B cell (primary cell): Measurements from ENCODE around the gene SPOCK1. TPM values are rescaled to one million over a fixed set of nuclear protein-coding genes. Genes with fewer than 3 reads are reported as not detected.

Experiments
- ATAC-seq: fragments of 200-7000 bp; cut with Tn5 transposase; one replicate; pipeline ENCODE4 v1.10.0; 2021; ENCODE audit warnings: low read depth, mild to moderate bottlenecking, moderate number of reproducible peaks, moderate library complexity
- CTCF ChIA-PET: fragments of 350-600 bp; sonication (Branson Sonifier 250); formaldehyde crosslinking; loops from one replicate; lab custom pipeline; 2021; ENCODE audit warnings: antibody characterized with exemption, inconsistent platforms; lab: Charles Lee
- POLR2A ChIA-PET: fragments of 350-600 bp; sonication (Branson Sonifier 250); formaldehyde crosslinking; loops from one replicate; lab custom pipeline; 2021; ENCODE audit warnings: antibody characterized with exemption; lab: Charles Lee
- DNase-seq: peaks from one replicate; pipeline ENCODE4 v3.0.0; 2013
- H2AFZ ChIP-seq: 2 replicates; pipeline ENCODE4 v1.6.1; 2012; ENCODE audit warnings: mild to moderate bottlenecking, low read depth, low read length; ENCODE audit not compliant: insufficient read depth, poor library complexity, severe bottlenecking
- H3K27ac ChIP-seq, 2 donors: 1 replicate in 1 of 2; 2 replicates in 1 of 2; pipeline ENCODE4 v1.5.1; 2012 to 2013; ENCODE audit warnings: low read length in 2 of 2, mild to moderate bottlenecking in 2 of 2, moderate library complexity in 1 of 2
- H3K27me3 ChIP-seq, 4 experiments: fragments of 200-600 bp in 1 of 4; sonication (generic) in 1 of 4; replicated peaks in 1 of 4; 1 replicate in 2 of 4; 2 replicates in 2 of 4; pipeline versions ENCODE4 v1.6.1 to v1.7.0; 2013 to 2016; ENCODE audit warnings: low read length in 3 of 4, mild to moderate bottlenecking in 2 of 4, mixed read lengths in 1 of 4, moderate library complexity in 1 of 4; ENCODE audit not compliant: insufficient read depth in 4 of 4, control insufficient read depth in 3 of 4; ENCODE audit errors: control extremely low read depth in 1 of 4
- H3K36me3 ChIP-seq, 2 experiments: replicated peaks in 1 of 2; 1 replicate in 1 of 2; 2 replicates in 1 of 2; pipeline versions ENCODE4 v1.6.1 to v1.7.1; 2013; ENCODE audit warnings: low read length in 1 of 2; ENCODE audit not compliant: insufficient read depth in 2 of 2, control insufficient read depth in 1 of 2; ENCODE audit errors: control extremely low read depth in 1 of 2, extremely low read depth in 1 of 2
- H3K4me1 ChIP-seq, 2 donors: fragments of 200-600 bp in 1 of 2; sonication (generic) in 1 of 2; 1 replicate in 1 of 2; 2 replicates in 1 of 2; pipeline versions ENCODE4 v1.5.1 to v1.6.1; 2013 to 2017; ENCODE audit warnings: low read length in 2 of 2; ENCODE audit not compliant: control insufficient read depth in 2 of 2, insufficient read depth in 2 of 2
- H3K4me2 ChIP-seq: replicated peaks from 2 replicates; pipeline ENCODE3; 2012; ENCODE audit warnings: mild to moderate bottlenecking, low read depth, low read length; ENCODE audit not compliant: poor library complexity, severe bottlenecking
- H3K4me3 ChIP-seq, 5 experiments: fragments of 200-600 bp in 1 of 5; sonication (generic) in 1 of 5; 1 replicate in 3 of 5; 2 replicates in 2 of 5; pipeline versions ENCODE4 v1.5.1 to v1.7.0; 2011 to 2016; ENCODE audit warnings: low read length in 4 of 5, mild to moderate bottlenecking in 4 of 5, low read depth in 2 of 5, control low read depth in 1 of 5, moderate library complexity in 1 of 5; ENCODE audit not compliant: insufficient read depth in 1 of 5; ENCODE audit errors: control extremely low read depth in 1 of 5, extremely low read depth in 1 of 5
- H3K79me2 ChIP-seq: fragments of 200-600 bp; sonication (generic); one replicate; pipeline ENCODE4 v1.6.0; 2016; ENCODE audit warnings: low read length; ENCODE audit not compliant: control insufficient read depth, insufficient read depth
- H3K9ac ChIP-seq: fragments of 200-600 bp; sonication (generic); 2 replicates; pipeline ENCODE4 v1.6.1; 2017; ENCODE audit warnings: mild to moderate bottlenecking, low read length, moderate library complexity
- H3K9me3 ChIP-seq, 3 donors: one replicate each; pipeline versions ENCODE4 v1.6.1 to v1.7.1; 2013; ENCODE audit warnings: low read length in 2 of 3; ENCODE audit not compliant: control insufficient read depth in 2 of 3, insufficient read depth in 1 of 3; ENCODE audit errors: control extremely low read depth in 1 of 3
- H4K20me1 ChIP-seq: 2 replicates; pipeline ENCODE4 v1.6.0; 2012; ENCODE audit warnings: mild to moderate bottlenecking, low read length; ENCODE audit not compliant: insufficient read depth, control insufficient read depth, poor library complexity, severe bottlenecking
- H3K27ac Mint-ChIP-seq: one replicate; pipeline ENCODE4 v1.8.0; 2021; ENCODE audit warnings: mixed read lengths
- H3K27me3 Mint-ChIP-seq: one replicate; pipeline ENCODE4 v1.8.0; 2021; ENCODE audit warnings: mixed read lengths
- H3K4me1 Mint-ChIP-seq: one replicate; pipeline ENCODE4 v1.8.0; 2021; ENCODE audit warnings: mixed read lengths
- H3K4me3 Mint-ChIP-seq: one replicate; pipeline ENCODE4 v1.8.0; 2021; ENCODE audit warnings: mixed read lengths
- H3K9me3 Mint-ChIP-seq: one replicate; pipeline ENCODE4 v1.8.0; 2022; ENCODE audit warnings: mixed read lengths; ENCODE audit not compliant: insufficient read depth
- EZH2 ChIP-seq: IDR thresholded peaks from 2 replicates; pipeline ENCODE4 v1.6.1; 2012; ENCODE audit warnings: borderline replicate concordance, low read depth, mild to moderate bottlenecking, moderate library complexity, low read length; ENCODE audit not compliant: insufficient read depth, poor library complexity, severe bottlenecking
- WGBS: methylation state at CpG from one replicate; pipeline ENCODE4 v1.1.5; 2013; ENCODE audit warnings: missing lambda C conversion rate; ENCODE audit not compliant: insufficient coverage; 5-methylcytosine and 5-hydroxymethylcytosine counted together
- intact Hi-C: fragments of 100-400 bp; cut with micrococcal nuclease; formaldehyde crosslinking; loops from one replicate; pipeline ENCODE4 v1.10.0; 2022
- polyA plus RNA-seq: library from polyadenylated mRNA; depleted of rRNA; stranded (reverse); fragments of >200 nt; gene quantifications from 2 replicates; pipeline ENCODE4 v1.2.3, GENCODE V29; 2012
- total RNA-seq, 2 donors: library from RNA; stranded (reverse); fragments of 120-200 nt in 1 of 2; gene quantifications; 1 replicate in 1 of 2; 2 replicates in 1 of 2; pipeline versions ENCODE4 v1.2.3 to v1.2.4, GENCODE V29; 2013 to 2022
- TF ChIP-seq, protein P1 (sequence below): fragments of 200-600 bp; IDR thresholded peaks from one replicate; pipeline ENCODE4 v1.8.0; 2022; ENCODE audit warnings: antibody characterized with exemption, mild to moderate bottlenecking

Gene SPOCK1
- total and polyA plus RNA-seq, 2 donors (not counting 1 experiment from before 2014, with no cell fraction given) = not detected

DNA sequence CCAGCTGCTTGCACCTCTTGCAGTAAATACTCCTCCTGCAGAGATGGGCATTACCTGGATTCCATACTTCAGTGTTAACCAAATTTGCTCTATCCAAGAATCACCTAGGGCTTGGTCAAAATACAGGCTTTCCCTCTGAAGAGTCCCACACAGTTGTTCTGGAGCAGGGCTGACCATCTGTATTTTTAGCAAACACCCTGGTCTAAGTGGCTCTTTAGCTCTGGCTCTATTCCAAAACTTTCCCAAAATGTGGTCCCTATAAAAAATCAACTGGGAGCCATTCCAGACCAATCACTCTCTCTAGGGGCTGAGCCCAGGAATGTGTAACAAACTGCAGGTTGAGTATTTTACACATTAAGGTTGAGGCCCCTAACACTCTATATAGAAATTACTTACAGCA, 153.7 kb downstream of the SPOCK1 start:
- no peaks in the 10 kb centered on the region for H3K27me3 Mint-ChIP-seq
- ATAC-seq (no peak), DNase-seq (no peak)
- H3K4me2 ChIP-seq = no peak overlapping the region
- H2AFZ ChIP-seq = no peak overlapping the region
- H3K27ac ChIP-seq = no peak overlapping the region
- H3K9me3 ChIP-seq = no peaks in the 10 kb centered on the region
- ChIA-PET POLR2A (no interaction called here), CTCF (interaction anchor here (1.3 kb wide), 1 partner anchor 24 kb away, joined by 4 read pairs; no protein-coding TSS in a partner anchor)
- no peaks in the 10 kb centered on the region for H3K79me2 ChIP-seq
- H3K27ac Mint-ChIP-seq = no peak overlapping the region
- H4K20me1 ChIP-seq = no peaks in the 10 kb centered on the region
- intact Hi-C loops = no loop called here
- H3K27me3 ChIP-seq = no peaks in the 10 kb centered on the region
- TF ChIP-seq, protein P1, sequence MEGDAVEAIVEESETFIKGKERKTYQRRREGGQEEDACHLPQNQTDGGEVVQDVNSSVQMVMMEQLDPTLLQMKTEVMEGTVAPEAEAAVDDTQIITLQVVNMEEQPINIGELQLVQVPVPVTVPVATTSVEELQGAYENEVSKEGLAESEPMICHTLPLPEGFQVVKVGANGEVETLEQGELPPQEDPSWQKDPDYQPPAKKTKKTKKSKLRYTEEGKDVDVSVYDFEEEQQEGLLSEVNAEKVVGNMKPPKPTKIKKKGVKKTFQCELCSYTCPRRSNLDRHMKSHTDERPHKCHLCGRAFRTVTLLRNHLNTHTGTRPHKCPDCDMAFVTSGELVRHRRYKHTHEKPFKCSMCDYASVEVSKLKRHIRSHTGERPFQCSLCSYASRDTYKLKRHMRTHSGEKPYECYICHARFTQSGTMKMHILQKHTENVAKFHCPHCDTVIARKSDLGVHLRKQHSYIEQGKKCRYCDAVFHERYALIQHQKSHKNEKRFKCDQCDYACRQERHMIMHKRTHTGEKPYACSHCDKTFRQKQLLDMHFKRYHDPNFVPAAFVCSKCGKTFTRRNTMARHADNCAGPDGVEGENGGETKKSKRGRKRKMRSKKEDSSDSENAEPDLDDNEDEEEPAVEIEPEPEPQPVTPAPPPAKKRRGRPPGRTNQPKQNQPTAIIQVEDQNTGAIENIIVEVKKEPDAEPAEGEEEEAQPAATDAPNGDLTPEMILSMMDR = no peak
- no peak for TF ChIP-seq EZH2
- H3K4me3 Mint-ChIP-seq = no peak overlapping the region
- H3K36me3 ChIP-seq = no peaks in the 10 kb centered on the region
- H3K4me1 Mint-ChIP-seq = no peaks in the 10 kb centered on the region
- H3K4me1 ChIP-seq = no peaks in the 10 kb centered on the region
- no peaks in the 10 kb centered on the region for H3K9me3 Mint-ChIP-seq
- H3K9ac ChIP-seq = no peak overlapping the region
- no peak overlapping the region for H3K4me3 ChIP-seq

DNA sequence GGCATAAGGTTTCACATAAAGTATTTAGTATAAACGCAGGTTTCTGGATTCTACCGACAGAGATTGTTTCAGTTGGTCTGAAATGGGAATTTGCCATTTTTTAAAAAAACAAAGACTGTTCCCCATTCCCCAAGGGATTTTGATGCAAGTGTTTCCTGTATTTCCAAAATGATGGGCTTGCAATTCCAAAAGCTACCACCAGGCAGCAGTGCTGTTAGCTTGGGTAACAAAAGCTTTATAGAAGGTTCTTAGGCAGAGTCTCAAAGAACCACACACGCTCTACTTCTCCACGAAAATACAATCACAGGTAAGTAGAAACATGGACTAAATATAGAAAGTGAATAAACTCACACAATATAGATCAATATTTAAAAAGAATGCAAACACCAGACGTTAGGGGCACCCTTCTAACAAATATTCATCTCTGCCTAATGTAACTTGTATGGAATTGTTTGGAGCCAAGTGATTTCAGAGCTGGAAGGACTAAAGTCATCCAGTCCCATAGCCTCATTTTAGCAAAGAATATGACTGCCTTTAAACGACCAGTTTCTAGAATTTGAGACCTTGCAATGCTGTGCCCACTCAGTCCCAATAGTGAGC, 154.3 kb downstream of the SPOCK1 start:
- Histone ChIP-seq H2AFZ (no peak overlapping the region), H3K79me2 (no peaks in the 10 kb centered on the region), H3K4me3 (no peak overlapping the region), H4K20me1 (no peaks in the 10 kb centered on the region), H3K36me3 (no peaks in the 10 kb centered on the region), H3K27me3 (no peaks in the 10 kb centered on the region), H3K4me1 (no peaks in the 10 kb centered on the region), H3K27ac (no peak overlapping the region), H3K9me3 (no peaks in the 10 kb centered on the region), H3K9ac (no peak overlapping the region), H3K4me2 (no peak overlapping the region)
- ChIA-PET CTCF (interaction anchor here (1.3 kb wide), 1 partner anchor 24 kb away, joined by 4 read pairs; no protein-coding TSS in a partner anchor), POLR2A (no interaction called here)
- Mint-ChIP-seq H3K9me3 (no peaks in the 10 kb centered on the region), H3K27me3 (no peaks in the 10 kb centered on the region), H3K27ac (no peak overlapping the region), H3K4me1 (no peaks in the 10 kb centered on the region), H3K4me3 (no peak overlapping the region)
- no peak for DNase-seq
- TF ChIP-seq, protein P1 = peak; percentile 24
- no peak for TF ChIP-seq EZH2
- ATAC-seq = no peak
- WGBS = no CpG with 5 or more reads among the region's 6 CpGs
- intact Hi-C loops = no loop called here
